Measurements from ENCODE around the gene STXBP6. TPM values are rescaled to one million over a fixed set of nuclear protein-coding genes. Genes with fewer than 3 reads are reported as not detected.

Gene STXBP6
- total and polyA plus RNA-seq, 2 of the 13 experiments (the other 11 are each of a cell fraction or from before 2014, with no cell fraction given), result 35.3 to 42.8 TPM

DNA sequence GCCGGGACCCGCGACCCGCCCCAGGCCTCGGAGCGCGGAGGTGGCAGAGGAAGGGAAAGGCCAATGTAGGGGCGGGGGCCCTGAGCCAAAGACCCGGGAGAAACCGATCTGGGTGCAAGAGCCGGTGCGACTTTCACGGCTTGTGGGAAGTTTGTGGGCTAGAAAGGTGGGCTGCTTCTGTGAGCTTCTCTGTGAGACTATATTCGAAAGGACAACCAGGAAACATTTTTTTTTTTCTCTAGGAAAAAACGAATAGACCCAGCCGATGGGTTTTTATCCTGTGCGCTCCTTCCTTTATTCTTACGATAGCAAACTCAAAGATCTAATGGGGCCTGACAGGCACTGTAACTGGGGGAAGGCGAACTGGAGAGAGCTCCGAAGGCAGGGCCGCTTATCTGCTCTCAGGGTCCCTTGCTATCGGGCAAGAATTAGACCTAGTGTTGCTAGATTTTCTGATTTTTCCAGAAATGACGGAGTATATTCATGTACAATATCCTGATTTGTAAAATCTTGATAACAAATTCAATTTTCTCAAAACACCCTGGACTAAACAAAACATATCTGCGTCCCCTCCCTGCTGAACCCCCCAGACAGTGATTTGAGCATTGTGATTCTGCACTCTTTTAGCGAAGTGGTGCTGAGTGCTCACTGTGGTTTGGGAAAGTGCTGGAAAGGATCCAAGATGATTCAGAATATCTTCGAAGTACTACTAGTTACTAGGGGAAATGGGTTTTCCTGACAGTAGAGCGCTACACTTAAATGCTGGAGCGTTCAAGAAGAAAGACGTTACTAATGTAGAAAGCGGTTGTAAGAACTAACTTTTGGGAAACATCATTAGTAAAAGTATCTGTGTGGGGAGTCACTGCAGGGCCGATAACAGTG, 563 bp upstream of the STXBP6 start (continued):
- TF ChIP-seq ASH2L (IDR thresholded peaks at IDR 0.05; ENCODE audit: insufficient read length, low read depth, low read length), result peak; percentile 56
- peak; percentile 81 for TF ChIP-seq ZNF317 (CRISPR knock-in tag; IDR thresholded peaks at IDR 0.05)
- TF ChIP-seq, protein P1, sequence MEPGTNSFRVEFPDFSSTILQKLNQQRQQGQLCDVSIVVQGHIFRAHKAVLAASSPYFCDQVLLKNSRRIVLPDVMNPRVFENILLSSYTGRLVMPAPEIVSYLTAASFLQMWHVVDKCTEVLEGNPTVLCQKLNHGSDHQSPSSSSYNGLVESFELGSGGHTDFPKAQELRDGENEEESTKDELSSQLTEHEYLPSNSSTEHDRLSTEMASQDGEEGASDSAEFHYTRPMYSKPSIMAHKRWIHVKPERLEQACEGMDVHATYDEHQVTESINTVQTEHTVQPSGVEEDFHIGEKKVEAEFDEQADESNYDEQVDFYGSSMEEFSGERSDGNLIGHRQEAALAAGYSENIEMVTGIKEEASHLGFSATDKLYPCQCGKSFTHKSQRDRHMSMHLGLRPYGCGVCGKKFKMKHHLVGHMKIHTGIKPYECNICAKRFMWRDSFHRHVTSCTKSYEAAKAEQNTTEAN (CRISPR knock-in tag; conservative IDR thresholded peaks at IDR 0.05), result 0 out of 2 replicates have a peak, but pooled peaks have one; percentile 8
- TF ChIP-seq, protein P2, sequence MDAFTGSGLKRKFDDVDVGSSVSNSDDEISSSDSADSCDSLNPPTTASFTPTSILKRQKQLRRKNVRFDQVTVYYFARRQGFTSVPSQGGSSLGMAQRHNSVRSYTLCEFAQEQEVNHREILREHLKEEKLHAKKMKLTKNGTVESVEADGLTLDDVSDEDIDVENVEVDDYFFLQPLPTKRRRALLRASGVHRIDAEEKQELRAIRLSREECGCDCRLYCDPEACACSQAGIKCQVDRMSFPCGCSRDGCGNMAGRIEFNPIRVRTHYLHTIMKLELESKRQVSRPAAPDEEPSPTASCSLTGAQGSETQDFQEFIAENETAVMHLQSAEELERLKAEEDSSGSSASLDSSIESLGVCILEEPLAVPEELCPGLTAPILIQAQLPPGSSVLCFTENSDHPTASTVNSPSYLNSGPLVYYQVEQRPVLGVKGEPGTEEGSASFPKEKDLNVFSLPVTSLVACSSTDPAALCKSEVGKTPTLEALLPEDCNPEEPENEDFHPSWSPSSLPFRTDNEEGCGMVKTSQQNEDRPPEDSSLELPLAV (CRISPR knock-in tag; conservative IDR thresholded peaks at IDR 0.05; ENCODE audit: low read depth), result no peak
- no peak for TF ChIP-seq AGO1 (IDR thresholded peaks at IDR 0.05; ENCODE audit: low read depth, low read length, poor library complexity, severe bottlenecking)
- TF ChIP-seq ZNF496 (CRISPR knock-in tag; IDR thresholded peaks at IDR 0.05; ENCODE audit: insufficient replicate concordance), result no peak
- no peak for TF ChIP-seq SP1 (IDR thresholded peaks at IDR 0.05)
- no peak for TF ChIP-seq SP1 (CRISPR knock-in tag; IDR thresholded peaks at IDR 0.05)
- TF ChIP-seq THYN1 (CRISPR knock-in tag; IDR thresholded peaks at IDR 0.05; ENCODE audit: borderline replicate concordance, low read depth), result no peak
- TF ChIP-seq, protein P3, sequence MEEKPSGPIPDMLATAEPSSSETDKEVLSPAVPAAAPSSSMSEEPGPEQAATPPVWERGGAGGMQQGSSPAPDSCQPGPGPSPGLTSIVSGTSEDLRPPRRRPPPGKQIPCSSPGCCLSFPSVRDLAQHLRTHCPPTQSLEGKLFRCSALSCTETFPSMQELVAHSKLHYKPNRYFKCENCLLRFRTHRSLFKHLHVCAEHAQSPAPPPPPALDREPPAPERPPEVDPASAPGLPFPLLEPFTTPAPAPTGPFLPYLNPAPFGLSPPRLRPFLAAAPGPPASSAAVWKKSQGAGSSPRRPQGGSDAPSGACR (CRISPR knock-in tag; IDR thresholded peaks at IDR 0.05), result no peak; the same call in 1 of the 2 replicates
- no peak for TF ChIP-seq RELA (CRISPR knock-in tag; IDR thresholded peaks at IDR 0.05)
- TF ChIP-seq TBP (CRISPR knock-in tag; IDR thresholded peaks at IDR 0.05), result 0 out of 2 replicates have a peak, but pooled peaks have one; percentile 16
- TF ChIP-seq ZSCAN25 (CRISPR knock-in tag; IDR thresholded peaks at IDR 0.05), result no peak; the same call in 1 of the 2 replicates
- no peak for TF ChIP-seq HNRNPK (IDR thresholded peaks at IDR 0.05; ENCODE audit: low read depth, low read length, poor library complexity, severe bottlenecking)
- no peak for TF ChIP-seq ZNF101 (CRISPR knock-in tag; IDR thresholded peaks at IDR 0.05; ENCODE audit: borderline replicate concordance, low read depth)
- TF ChIP-seq ZNF772 (CRISPR knock-in tag; IDR thresholded peaks at IDR 0.05), result peak; percentile 68
- no peak for TF ChIP-seq MATR3 (CRISPR knock-in tag; IDR thresholded peaks at IDR 0.05)
- TF ChIP-seq, protein P4, sequence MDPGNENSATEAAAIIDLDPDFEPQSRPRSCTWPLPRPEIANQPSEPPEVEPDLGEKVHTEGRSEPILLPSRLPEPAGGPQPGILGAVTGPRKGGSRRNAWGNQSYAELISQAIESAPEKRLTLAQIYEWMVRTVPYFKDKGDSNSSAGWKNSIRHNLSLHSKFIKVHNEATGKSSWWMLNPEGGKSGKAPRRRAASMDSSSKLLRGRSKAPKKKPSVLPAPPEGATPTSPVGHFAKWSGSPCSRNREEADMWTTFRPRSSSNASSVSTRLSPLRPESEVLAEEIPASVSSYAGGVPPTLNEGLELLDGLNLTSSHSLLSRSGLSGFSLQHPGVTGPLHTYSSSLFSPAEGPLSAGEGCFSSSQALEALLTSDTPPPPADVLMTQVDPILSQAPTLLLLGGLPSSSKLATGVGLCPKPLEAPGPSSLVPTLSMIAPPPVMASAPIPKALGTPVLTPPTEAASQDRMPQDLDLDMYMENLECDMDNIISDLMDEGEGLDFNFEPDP (CRISPR knock-in tag; conservative IDR thresholded peaks at IDR 0.05), result no peak
- no peak for TF ChIP-seq NBN (conservative IDR thresholded peaks at IDR 0.05)
- TF ChIP-seq ZNF274 (CRISPR knock-in tag; IDR thresholded peaks at IDR 0.05), result no peak
- TF ChIP-seq ZNF367 (CRISPR knock-in tag; IDR thresholded peaks at IDR 0.05; ENCODE audit: borderline replicate concordance), result no peak
- peak; percentile 60; the same call in 1 of the 2 replicates for TF ChIP-seq MEIS2 (CRISPR knock-in tag; IDR thresholded peaks at IDR 0.05)
- TF ChIP-seq, protein P5, sequence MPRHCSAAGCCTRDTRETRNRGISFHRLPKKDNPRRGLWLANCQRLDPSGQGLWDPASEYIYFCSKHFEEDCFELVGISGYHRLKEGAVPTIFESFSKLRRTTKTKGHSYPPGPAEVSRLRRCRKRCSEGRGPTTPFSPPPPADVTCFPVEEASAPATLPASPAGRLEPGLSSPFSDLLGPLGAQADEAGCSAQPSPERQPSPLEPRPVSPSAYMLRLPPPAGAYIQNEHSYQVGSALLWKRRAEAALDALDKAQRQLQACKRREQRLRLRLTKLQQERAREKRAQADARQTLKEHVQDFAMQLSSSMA (CRISPR knock-in tag; IDR thresholded peaks at IDR 0.05), result no peak

All from HepG2 (cell line).